ENCODE data around the gene C8G.
A peak's percentile ranks its signal among the peaks of the same experiment; 100 is the strongest.

C8G gene

DNA sequence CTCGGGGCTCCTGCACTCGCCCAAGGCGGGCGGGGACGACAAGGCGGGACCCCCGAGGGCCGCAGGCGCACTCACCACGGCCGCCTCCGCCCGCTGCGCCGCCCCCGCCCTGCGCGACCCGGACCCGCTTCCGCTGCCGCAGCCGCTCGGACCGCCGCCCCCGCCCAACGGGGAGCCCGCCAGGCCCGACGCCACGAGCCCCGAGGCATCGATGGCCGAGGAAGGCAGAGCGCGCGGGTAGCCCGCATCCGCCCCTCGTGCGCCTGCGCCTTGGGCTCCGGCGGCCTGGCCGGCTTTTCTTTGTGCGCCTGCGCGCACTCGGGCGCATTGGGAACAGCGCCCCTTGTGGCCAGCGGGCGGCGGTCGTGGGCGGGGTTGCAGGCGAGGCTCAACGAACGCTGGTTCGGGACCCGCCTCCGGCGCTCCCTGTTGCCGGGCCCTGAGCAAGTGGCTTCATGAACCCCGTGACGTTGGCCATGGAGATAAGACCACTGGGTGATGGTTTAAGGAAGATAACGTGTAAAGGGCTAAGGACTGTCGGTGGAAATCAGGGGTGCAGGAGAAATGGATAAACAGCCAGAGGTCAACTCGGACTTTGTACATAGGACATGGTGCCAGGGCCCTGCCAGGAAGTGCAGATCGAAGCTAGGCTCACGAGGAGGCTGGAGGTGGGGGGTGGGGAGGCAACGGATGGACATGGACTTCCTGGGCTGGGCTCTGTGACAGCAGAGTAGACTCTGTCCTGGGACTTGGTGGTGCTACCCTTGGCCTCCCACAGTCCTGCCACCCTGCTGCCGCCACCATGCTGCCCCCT, at the start of gene C8G, which contains the start of gene FBXW5:
TSS of gene C8G (plus strand) at position 725 of the 814 bp plus-strand sequence. CDS start at position 803, 78 bp downstream.
TSS of gene FBXW5 (minus strand) at position 220 of the 814 bp plus-strand sequence. CDS start 655 bp downstream, outside the sequence.
- peak; percentile 97 for DNase-seq

GRCh38 chr9:136896027-136896426, 49.0 kb upstream of the C8G start:
- no peak for DNase-seq

DNA sequence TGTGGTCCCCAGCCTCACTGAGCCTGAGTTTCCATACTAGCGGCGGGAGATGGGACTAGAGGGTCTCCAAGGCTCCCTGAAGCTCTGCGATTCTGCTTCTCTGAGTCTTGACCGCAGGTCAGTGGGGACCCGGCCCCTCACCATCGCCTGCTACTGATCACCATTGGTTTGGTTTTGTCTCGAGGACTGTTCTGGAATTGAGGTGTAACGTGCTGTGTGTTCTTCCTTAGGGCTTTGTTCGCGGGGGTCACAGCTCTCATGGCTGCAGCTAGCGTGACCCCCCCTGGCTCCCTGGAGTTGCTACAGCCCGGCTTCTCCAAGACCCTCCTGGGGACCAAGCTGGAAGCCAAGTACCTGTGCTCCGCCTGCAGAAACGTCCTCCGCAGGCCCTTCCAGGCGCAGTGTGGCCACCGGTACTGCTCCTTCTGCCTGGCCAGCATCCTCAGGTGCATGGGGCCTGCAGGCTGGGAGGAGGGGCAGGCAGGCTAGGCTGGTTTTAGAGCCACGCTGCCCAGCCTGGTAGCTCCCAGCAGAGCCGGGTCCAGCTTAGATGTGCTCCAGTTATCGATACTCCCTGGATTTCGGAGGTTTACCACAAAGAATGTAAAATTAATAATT, 46.5 kb upstream of the C8G start:
- no peak for DNase-seq

- no peak for DNase-seq
Observed at GRCh38 chr9:136899196-136899595, 45.8 kb upstream of the C8G start.

DNA sequence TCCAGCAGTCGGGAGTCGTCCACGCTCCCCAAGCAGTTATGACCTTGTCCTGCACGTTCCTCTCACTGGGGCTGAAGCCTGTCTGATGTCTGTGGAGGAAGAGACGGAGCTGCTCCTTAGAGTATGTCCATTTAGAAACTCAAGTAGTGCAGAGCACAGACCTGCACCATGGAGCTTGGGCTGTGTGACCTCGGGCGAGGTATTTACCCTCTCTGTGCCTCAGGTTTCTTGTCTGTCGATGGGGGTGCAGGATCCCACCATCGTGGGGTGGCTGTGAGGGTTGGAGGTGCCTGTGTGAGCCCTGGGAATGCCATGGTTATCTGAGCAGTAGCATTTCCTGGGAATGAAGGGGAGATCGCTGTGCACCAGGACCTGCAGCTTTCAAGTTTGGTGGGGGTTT, 44.5 kb upstream of the C8G start:
- DNase-seq = no peak

DNA sequence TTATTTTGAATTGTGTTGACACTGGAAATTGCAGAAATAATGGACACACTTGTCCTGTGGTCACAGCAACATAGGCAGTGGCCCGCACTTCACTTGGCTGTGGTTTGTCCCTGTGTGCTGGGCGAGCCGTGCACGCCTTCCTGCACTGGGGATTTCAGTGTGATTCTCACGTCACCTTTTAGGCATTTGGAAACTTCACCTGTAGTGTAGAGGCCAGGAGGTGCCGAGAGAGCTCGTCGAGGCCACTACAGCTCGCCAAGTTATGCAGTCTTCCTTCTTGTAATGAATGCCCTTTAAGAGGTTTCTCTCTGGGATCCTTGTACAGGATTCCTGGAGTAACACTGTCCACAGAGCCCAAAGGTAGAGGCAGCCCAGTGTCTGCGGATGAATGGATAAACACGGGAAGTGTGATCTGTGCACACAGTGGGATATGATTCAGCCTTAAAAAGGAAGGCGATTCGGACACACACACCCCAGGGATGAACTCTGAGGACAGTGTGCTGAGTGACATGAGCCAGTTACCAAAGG, 44.0 kb upstream of the C8G start:
- DNase-seq = no peak

DNA sequence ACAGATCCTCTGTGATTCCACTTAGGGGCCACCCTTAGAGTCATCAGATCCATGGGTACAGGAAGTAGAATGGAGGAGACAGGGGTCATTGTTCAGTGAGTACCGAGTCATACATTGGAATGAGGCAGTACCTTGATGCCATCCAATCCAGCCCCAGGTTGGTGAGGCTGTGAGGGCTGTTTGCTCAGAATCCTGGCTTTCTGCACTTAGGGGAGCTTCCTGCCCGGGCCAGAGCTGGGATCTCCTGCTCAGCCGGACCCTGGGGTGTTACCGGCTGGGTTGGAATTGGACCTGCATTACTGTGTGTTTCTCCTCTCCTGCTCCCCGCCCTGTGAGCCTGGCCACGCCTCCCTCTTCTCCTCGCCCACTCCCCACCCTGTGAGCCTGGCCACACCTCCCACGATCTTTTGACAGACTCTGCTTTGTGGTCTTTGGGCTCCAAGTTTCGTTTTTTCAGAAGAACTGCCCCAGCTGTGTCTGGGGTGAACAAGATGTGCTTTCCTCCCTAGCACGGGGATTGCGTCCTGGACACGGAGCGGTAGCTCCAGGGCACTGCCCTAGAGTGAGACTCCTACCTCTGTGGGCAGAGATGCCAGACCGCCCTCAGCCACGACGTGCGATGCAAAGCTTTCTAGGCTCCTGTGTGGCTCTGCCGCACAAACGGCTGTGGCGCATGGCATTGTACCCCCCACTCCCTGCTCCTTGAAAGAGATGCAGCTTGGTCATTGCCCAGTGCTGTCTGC, 43.4 kb upstream of the C8G start:
- no peak for DNase-seq

DNA sequence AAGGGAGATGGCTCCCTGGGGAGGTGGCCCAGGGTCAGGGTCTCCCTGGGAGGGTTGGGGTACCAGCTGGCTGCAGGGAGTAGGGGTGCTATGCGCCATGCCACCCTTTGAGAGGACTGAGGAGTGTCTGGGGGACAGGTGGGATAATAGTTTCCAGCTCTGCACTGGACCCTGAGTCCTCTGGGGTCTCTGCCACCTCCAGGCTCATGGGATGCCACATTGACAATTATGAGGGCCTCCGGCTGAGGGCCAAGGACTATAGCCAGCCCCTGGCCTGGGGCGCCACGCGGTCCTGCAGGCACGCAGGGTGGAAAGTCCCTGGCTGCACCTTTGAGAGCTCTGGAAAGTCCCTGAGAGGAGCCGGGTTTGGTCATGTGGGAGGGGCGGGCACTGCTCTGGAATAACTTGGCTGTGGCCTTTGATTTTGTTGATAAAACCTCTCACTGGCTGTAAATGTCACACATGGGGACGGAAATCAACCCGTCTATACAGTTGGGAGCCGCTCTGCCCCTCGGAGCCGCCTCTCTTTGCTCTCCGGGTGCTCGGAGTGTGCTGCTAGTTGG, 42.7 kb upstream of the C8G start:
- DNase-seq = no peak

GRCh38 chr9:136903041-136903554, 41.9 kb upstream of the C8G start:
- DNase-seq = peak; percentile 33

- no peak for DNase-seq
Observed at GRCh38 chr9:136906266-136906665, 38.8 kb upstream of the C8G start.

GRCh38 chr9:136907011-136907914, 37.8 kb upstream of the C8G start:
- no peak for DNase-seq

DNA sequence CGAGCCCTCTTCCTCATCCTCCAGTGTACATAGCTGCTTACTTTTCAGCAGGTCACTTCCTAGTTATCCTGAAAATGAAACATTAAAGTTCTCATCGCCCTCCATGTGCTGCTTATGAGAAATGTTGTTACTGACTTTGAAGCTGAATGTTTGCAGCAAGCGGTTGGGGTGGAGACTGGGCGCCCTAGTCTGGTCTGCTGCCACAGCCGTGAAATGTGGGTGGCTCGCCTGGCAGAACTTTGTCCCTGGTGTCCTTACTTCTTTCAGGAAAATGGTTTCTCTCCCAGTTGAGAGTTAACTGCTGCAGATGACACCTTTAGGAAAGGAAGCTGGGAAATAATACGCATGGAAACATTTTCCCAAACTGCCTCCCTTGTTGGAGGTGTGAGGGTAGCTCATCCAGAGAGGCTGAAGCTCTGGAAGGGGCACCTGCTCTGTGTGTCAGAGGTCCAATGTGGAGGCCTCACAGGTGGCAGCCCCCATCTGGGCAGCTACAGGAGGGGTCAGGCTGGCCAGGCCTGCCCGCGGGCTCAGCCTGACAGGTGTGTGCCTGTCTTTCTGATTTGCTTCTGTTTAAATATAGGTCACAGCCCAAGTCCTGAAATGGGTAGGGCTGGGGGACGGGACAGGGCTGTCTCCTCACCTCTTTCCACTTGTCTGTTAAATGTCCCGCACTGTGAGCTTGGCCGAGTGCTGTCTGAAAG, 34.7 kb upstream of the C8G start:
- no peak for DNase-seq

DNA sequence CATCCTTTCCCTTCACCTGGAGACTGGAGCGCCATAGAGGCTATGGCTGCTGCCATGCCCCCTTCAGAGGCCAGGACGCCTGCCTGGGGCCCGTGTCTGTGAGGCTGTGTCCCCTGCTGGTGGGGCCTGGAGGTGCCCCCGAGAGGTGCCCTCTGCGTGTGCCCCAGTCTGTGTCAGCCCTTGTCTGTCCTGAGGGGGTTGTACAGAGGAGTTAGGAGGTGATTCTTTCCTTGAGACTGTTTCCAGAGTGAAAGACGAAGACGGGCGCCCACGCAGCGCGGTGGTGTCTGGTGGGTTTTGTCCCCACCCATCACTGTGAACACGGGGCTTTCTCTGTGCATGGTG, 34.2 kb upstream of the C8G start:
- DNase-seq = no peak

- no peak for DNase-seq
Observed at GRCh38 chr9:136913701-136914438, 31.2 kb upstream of the C8G start.

- DNase-seq = no peak
Observed at GRCh38 chr9:136915632-136916329, 29.3 kb upstream of the C8G start.

- DNase-seq = no peak
Observed at GRCh38 chr9:136916330-136917184, 28.5 kb upstream of the C8G start.

- no peak for DNase-seq
Observed at GRCh38 chr9:136917902-136918301, 27.1 kb upstream of the C8G start.

GRCh38 chr9:136920069-136920468, 25.0 kb upstream of the C8G start:
- DNase-seq = no peak

GRCh38 chr9:136920734-136921231, 24.3 kb upstream of the C8G start:
- DNase-seq = no peak

Measured in NCI-H774 (cell line).